ENCODE results near the gene MPV17. TPM values are rescaled to one million over a fixed set of nuclear protein-coding genes. Genes with fewer than 3 reads are reported as not detected.

Gene MPV17
- total RNA-seq, 2 donors from 2014 or later, result 56.7 to 64.3 TPM

DNA sequence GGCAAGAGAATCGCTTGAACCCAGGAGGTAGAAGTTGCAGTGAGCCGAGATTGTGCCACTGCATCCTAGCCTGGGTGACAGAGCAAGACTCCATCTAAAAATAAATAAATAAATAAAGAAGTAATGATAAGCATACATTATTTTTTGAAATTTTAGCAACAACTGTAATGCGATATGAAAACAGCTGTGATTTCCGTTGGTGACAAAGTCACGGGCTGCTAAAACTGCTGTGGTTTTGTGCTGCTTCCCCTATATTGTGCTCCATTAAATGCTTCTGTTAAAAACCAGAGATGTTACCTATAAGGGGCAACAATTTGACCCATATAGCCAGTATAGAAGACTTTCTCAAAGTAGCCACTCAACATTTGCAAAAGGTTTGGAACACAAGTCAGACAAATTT lies 32.3 kb downstream of the MPV17 start:
- Histone ChIP-seq H3K27ac (no peak overlapping the region), H3K36me3 (replicated peaks in 1 of 2; ENCODE audit: insufficient read depth in 1 of 2, low read depth in 2 of 2) (no peaks in the 10 kb centered on the region), H3K9me3 (no peaks in the 10 kb centered on the region), H3K4me3 (no peak overlapping the region), H3K27me3 (no peaks in the 10 kb centered on the region), H3K4me1 (peaks cover 10% of the 10 kb centered on the region)
- TF ChIP-seq POLR2A (IDR thresholded peaks at IDR 0.05), result no peak
- DNase-seq (no peak), ATAC-seq (no peak)
- 79 to 84% methylated on average over 5 of the region's 5 CpGs for WGBS, 2 donors
- intact Hi-C loops (cut with DNase I), result no loop called here

DNA sequence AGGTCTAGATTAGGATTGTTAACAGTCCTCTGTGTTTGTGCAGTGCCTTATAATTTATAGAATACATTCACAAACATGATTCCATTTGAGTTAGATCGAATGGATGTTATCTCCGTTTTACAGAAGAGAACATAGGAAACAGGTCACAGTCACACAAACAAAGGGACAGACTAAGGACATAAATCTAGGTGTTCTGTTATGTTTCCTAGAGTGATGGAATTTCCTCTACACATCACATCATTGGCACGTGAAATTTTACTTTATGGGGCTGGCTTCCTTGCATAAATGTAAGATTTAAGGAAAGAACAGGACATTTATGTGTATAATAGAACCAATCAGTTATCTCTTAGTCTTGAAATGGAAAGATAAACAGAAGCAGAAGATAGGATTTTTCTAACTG lies 34.3 kb downstream of the MPV17 start:
- Histone ChIP-seq H3K36me3 (replicated peaks in 1 of 2; ENCODE audit: insufficient read depth in 1 of 2, low read depth in 2 of 2) (no peaks in the 10 kb centered on the region), H3K27me3 (no peaks in the 10 kb centered on the region), H3K4me3 (no peak overlapping the region), H3K9me3 (no peaks in the 10 kb centered on the region), H3K27ac (no peak overlapping the region), H3K4me1 (peaks cover 8% of the 10 kb centered on the region)
- TF ChIP-seq, protein P1, sequence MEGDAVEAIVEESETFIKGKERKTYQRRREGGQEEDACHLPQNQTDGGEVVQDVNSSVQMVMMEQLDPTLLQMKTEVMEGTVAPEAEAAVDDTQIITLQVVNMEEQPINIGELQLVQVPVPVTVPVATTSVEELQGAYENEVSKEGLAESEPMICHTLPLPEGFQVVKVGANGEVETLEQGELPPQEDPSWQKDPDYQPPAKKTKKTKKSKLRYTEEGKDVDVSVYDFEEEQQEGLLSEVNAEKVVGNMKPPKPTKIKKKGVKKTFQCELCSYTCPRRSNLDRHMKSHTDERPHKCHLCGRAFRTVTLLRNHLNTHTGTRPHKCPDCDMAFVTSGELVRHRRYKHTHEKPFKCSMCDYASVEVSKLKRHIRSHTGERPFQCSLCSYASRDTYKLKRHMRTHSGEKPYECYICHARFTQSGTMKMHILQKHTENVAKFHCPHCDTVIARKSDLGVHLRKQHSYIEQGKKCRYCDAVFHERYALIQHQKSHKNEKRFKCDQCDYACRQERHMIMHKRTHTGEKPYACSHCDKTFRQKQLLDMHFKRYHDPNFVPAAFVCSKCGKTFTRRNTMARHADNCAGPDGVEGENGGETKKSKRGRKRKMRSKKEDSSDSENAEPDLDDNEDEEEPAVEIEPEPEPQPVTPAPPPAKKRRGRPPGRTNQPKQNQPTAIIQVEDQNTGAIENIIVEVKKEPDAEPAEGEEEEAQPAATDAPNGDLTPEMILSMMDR (IDR thresholded peaks at IDR 0.05), result no peak
- no peak for TF ChIP-seq POLR2A (IDR thresholded peaks at IDR 0.05)
- ATAC-seq (no peak), DNase-seq (no peak)
- 33 to 42% methylated on average over 3 of the region's 3 CpGs for WGBS, 2 donors
- intact Hi-C loops (cut with DNase I), result no loop called here

DNA sequence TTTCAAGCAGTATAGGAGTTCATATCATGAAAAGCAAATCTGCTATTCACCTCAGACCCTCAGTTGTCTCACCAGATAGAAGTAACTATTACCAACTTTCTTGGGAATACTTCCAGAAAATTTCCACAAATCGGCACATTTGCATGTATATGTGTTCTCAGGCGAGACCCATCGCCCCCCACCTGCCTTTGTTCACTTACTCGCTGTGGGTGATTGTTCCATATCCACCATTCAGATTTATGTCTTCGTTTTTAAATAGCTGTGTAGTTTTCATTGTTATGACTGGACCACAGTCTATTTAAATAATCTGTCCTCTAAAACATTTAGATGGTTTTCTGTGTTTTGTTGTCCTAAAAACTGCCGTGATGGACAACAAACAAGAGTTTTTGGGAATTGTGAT lies 37.4 kb downstream of the MPV17 start:
- 47 to 60% methylated on average over 6 of the region's 6 CpGs for WGBS, 2 donors
- Histone ChIP-seq H3K27ac (no peak overlapping the region), H3K36me3 (replicated peaks in 1 of 2; ENCODE audit: insufficient read depth in 1 of 2, low read depth in 2 of 2) (no peaks in the 10 kb centered on the region), H3K4me3 (no peak overlapping the region), H3K4me1 (no peaks in the 10 kb centered on the region), H3K27me3 (no peaks in the 10 kb centered on the region), H3K9me3 (no peaks in the 10 kb centered on the region)
- TF ChIP-seq, protein P1 (IDR thresholded peaks at IDR 0.05), result no peak
- no peak for TF ChIP-seq POLR2A (IDR thresholded peaks at IDR 0.05)
- intact Hi-C loops (cut with DNase I), result no loop called here
- no peak for ATAC-seq
- no peak for DNase-seq

DNA sequence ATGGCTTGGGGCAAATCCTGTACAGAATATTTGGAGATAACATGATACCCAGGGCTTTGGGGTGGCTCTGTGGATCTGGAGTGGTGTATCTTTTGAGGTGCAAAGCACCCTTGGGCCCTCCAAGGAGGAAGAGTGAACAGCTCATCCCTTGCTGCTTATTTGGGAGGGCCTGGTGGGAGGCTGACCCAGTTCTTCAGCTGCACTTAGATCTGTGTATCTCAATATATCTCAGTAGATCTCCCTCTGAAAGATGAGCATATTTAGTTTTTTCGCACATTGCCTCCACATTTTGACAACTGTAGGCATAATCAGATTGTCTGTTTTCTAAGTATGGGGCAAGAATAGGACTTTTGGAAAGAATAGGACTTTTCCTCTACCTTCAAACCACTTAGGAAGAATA lies 37.9 kb downstream of the MPV17 start:
- H3K9me3 ChIP-seq, result no peaks in the 10 kb centered on the region
- no peak for ATAC-seq
- no peak overlapping the region for H3K4me3 ChIP-seq
- TF ChIP-seq, protein P1 (IDR thresholded peaks at IDR 0.05), result no peak
- no peak for TF ChIP-seq POLR2A (IDR thresholded peaks at IDR 0.05)
- intact Hi-C loops (cut with DNase I), result loop anchor here (5.0 kb wide), 1 partner anchor 183 kb away; no protein-coding TSS in a partner anchor
- no peaks in the 10 kb centered on the region for H3K36me3 ChIP-seq (replicated peaks in 1 of 2; ENCODE audit: insufficient read depth in 1 of 2, low read depth in 2 of 2)
- H3K4me1 ChIP-seq, result no peaks in the 10 kb centered on the region
- DNase-seq, result no peak
- H3K27me3 ChIP-seq, result peaks cover 0 to 4% of the 10 kb centered on the region in 2 donors
- no peak overlapping the region for H3K27ac ChIP-seq
- WGBS, 2 donors, result 76 to 91% methylated on average over 1 of the region's 1 CpG

DNA sequence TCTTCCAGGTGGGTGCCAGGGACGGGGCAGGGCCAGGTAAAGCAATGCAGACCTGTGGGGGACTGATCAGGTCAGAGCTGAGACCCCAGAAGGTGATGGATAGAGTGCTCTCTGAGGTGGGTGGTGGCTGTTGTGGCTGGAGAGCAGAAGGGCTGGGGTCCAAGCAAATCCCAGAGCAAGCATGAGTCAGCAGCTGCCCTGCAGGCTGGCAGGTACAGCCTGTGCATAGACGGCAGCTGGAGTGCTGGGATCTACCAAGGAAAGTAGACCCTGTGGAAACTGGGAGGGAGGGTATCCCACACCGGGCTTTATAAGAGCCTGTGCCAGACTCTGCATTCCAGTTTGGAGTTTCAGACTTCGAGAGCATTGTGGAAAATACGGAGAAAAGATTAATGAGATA lies 40.0 kb downstream of the MPV17 start:
- intact Hi-C loops (cut with DNase I), result loop anchor here (5.0 kb wide), 1 partner anchor 181 kb away; no protein-coding TSS in a partner anchor
- Histone ChIP-seq H3K27me3 (peaks cover 0 to 4% of the 10 kb centered on the region in 2 donors), H3K4me1 (no peaks in the 10 kb centered on the region), H3K36me3 (replicated peaks in 1 of 2; ENCODE audit: insufficient read depth in 1 of 2, low read depth in 2 of 2) (no peaks in the 10 kb centered on the region), H3K4me3 (no peak overlapping the region), H3K9me3 (no peaks in the 10 kb centered on the region), H3K27ac (no peak overlapping the region)
- DNase-seq (no peak), ATAC-seq (no peak)
- no peak for TF ChIP-seq POLR2A (IDR thresholded peaks at IDR 0.05)
- TF ChIP-seq, protein P1 (IDR thresholded peaks at IDR 0.05), result no peak
- 20 to 27% methylated on average over 5 of the region's 5 CpGs for WGBS, 2 donors

Data from body of pancreas (tissue), 4 donors.